ENCODE results near the gene ZNF618.

GRCh38 chr9:113962396-113962795, 86.3 kb downstream of the ZNF618 start:
- no peak for TF ChIP-seq CTCF (IDR thresholded peaks at IDR 0.05)
- no peak for TF ChIP-seq TP53 (CRISPR knock-in tag; IDR thresholded peaks at IDR 0.05)
- no peak for TF ChIP-seq MLX (CRISPR knock-in tag; IDR thresholded peaks at IDR 0.05)
- TF ChIP-seq ZNF121 (CRISPR knock-in tag; IDR thresholded peaks at IDR 0.05): no peak
- no peak for TF ChIP-seq TCF7 (CRISPR knock-in tag; IDR thresholded peaks at IDR 0.05; ENCODE audit: low read depth)
- no peak for TF ChIP-seq NFE2L1 (CRISPR knock-in tag; IDR thresholded peaks at IDR 0.05)
- no peak for TF ChIP-seq NR3C1 (CRISPR knock-in tag; conservative IDR thresholded peaks at IDR 0.05; ENCODE audit: low read depth)
- no peak for TF ChIP-seq FOXJ3 (CRISPR knock-in tag; IDR thresholded peaks at IDR 0.05; ENCODE audit: borderline replicate concordance)
